ENCODE measurements around the gene MICAL3.

The MICAL3 gene

GRCh38 chr22:17922925-17923903 lies 101.1 kb downstream of the MICAL3 start:
- DNase-seq = peak in 1 of 10 donors; percentile 20
- intact Hi-C loops (cut with DNase I) = no loop called here

DNA sequence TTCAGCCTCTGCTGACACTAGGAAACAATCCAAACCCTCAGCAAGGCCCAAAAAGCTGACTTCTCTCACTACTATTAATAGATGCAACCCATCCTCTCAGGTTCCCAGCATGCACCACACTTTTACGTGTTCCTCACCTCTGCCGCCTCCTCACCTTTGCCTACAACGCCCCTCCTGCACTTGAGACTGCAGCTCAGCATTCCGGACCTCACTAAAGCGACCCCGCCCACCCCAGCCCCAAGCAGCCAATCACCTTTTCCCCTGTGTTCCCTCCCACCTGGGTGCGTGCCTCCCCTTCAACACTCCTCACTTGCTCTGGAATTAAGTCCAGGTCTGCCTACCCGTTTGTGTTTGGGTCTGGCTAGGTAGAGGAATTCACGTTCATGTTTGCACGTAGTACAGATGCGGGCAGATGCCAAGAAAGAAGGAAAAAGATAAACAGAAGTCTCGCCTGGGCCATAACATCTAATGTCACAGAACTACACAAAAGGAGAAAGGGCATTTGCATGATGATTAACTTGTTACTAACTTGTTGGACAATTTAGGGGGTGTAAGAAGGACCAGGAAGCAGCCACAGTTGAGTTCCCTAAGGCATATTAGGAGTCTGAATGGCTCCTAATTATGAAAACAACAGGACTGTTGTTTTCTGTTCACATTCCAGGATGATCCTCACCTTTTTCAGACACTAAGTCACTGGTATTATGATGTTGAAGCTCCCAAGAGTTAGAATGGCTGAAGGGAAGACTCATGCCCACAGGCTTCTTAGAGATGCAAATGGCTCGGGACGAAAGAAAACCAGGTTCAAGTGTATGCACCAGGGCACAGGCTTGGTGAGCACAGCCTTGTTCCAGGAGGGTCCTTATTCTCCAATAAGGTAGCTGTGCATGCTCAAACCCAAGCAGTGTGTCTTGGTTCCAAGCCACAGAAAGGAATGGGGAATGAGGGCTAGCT lies 102.2 kb downstream of the MICAL3 start:
- DNase-seq = no peak
- intact Hi-C loops (cut with DNase I) = no loop called here

DNA sequence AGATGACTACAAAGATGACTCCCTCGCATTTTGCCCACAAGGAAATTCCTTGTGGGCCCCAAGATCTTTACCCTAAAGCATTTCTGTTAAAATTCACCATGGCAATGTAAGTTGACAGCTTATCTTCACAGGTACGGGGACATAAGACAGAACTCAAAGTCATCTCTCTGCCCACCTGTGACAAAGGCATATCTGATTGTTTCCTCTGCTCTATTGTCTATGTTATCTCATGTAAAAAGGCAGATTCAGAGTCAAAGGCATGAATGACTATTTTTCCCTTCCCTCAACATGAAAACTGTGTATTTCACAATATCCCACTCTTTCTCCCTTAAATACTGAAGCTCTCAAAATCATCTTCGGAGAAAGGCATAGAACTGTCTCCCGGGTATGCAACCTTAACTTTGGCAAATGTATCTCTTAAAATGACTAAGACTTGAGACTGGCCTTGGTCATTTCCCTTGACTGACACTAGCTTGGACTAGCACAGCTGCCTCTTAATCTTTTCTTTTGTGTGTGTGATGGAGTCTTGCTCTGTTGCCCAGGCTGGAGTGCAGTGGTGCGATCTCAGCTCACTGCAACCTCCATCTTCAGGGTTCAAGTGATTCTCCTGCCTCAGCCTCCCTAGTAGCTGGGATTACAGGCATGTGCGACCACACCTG lies 103.2 kb downstream of the MICAL3 start:
- DNase-seq = no peak
- intact Hi-C loops (cut with DNase I) = no loop called here

DNA sequence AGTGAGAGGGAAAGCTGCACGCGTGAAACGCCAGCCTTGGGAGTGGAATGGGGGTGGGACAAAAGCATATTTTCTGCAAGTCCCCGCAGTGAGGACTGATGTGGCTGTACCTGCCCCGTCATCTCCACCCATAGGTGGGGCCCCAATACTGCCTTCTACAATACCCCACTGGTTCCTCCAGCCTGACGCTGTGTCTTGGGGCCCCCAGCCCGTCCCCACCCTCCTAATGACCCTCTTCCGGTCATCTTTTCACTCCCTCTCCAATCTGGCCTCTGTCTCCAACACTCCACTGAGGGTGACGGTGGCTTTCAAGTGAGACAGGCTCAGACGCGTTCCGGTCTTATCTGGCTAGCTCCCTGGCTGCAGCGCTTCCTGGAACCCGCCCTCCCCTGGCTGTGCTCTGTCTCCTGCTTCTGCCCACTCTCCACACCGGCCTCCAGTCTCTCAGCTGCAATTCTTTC lies 104.2 kb downstream of the MICAL3 start:
- intact Hi-C loops (cut with DNase I) = no loop called here
- peak in 3 of 10 donors; percentile 88 to 91 (median 89) for DNase-seq

DNA sequence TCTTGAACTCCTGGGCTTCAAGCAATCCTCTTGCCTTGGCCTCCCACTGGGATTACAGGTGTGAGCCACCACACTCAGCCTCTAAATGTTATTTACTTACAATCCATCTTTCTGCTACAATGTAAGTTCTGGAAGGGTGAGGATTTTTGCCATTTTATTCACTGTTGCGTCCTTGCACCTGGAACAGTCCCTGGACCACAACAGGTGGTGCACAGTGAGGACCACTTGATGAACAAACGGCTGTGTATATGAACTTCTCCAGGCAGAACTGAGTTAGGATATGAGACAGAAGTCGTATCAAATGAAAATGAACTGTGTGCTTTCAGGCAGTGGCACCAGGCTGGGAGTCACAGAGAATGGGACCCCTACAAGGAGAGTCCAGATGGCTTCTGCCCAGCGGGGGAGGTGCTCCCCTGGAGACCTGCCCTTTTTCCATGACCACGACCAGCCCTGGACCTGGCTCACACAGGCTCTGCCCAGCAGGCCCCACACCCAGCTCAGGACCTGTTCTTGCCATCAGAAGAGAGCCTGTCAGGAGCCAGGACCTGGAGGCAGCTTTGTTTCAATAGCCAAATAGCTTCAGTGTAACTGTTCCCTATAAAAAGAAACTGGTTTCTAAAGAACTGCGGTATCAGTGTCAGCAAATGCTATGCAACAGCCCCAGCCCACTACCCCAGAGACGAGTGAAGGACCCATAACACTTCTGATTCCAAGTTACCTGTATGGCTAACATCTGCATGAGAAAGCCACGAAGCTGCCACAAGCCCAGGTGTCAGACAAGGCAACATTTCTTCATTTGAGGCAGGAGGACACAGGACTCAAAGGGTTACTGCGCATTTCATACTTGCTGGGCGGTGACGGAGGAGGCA lies 104.9 kb downstream of the MICAL3 start:
- intact Hi-C loops (cut with DNase I) = no loop called here
- peak in 1 of 10 donors; percentile 74 for DNase-seq

DNA sequence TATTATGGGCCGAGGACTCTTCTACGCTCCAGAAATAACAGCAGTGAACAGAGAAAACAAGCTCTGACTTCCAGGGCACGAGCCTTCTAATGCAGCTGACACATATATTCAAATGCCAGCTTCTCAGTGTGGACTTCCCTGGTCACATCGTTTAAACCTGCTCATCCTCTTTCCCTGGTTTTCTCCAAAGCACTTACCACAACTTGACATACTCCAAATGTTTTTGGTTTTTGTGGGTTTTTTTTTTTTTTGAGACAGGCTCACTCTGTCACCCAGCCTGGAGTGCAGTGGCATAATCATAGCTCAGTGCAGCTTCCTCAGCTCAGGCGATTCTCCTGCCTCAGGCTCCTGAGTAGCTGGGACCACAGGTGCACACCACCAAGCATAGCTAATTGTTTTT lies 105.5 kb downstream of the MICAL3 start:
- intact Hi-C loops (cut with DNase I) = no loop called here
- DNase-seq = peak in 1 of 10 donors; percentile 27

DNA sequence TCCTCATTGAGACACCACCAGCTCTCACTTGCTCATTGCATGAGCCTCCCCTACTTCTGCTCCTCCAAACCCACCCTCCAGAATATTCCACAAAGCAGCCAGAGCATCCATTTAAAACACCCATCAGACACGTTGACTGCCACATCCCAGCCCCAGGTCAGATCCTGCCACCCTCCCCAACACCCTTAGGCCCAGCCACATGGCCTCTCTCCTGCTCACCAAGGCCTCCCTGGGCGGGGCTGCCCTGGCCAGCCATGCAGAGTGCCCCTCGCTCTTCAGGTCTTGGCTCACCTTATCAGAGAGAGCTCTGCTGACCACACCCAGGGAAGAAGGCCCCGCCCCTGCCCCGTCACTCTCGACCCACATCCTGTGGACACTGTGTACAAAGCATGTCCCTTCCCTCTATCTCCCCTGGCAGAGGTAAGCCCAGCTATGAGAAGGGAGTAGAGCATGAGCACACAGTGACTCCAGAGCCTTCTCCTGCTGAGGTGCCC lies 106.8 kb downstream of the MICAL3 start:
- intact Hi-C loops (cut with DNase I) = no loop called here
- DNase-seq = peak in 1 of 10 donors; percentile 77

DNA sequence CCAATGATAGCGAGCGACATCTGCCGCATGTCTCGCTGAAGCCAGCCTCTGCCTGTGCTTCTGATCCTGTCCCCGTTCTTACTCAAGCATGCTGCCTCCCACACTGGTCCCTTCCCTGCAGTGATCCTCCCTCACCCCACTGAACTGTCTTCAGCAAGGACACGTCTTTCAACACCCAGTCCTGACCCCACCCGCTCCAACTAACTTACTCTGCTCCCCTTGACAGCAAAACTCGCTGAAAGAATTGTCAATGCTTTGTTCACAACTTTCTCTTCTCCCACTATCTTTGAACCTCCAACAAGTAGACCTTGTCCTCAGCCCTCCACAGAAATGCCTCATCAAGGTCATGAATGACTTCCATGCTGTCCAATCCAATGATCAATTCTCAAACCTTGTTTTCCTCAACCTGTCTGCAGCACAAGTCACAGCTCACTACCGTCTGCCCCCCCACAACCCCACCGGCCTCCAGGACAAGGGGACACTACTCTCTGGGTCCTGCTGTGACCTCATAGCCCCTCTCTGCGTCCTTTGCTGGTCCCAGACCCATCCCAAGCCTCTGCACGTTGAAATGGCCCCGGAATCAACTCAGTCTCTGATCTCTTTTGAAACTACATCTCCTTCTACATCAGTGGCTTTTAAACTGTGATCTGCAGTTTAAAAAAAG lies 108.0 kb downstream of the MICAL3 start:
- intact Hi-C loops (cut with DNase I) = no loop called here
- DNase-seq = peak in 1 of 10 donors; percentile 50

DNA sequence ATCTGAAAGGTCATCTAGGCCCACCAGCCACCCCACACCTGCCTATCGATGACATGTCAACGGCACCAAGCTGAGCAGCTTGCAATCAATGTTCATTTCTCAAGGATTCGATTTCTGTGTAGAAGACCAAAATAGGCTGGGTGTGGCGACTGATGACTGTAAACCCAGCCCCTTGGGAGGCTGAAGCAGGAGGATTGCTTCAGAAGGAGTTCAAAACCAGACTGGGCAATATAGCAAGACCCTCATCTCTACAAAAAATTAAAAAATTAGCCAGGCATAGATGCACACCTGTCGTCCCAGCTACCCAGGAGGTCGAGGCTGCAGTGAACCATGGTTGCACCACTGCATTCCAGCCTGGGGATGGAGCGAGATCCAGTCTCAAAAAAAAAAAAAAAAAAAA lies 108.7 kb downstream of the MICAL3 start:
- DNase-seq = no peak
- intact Hi-C loops (cut with DNase I) = no loop called here

- DNase-seq = peak in 1 of 10 donors; percentile 77
- intact Hi-C loops (cut with DNase I) = no loop called here
Observed at GRCh38 chr22:17915188-17915587, 109.2 kb downstream of the MICAL3 start.

DNA sequence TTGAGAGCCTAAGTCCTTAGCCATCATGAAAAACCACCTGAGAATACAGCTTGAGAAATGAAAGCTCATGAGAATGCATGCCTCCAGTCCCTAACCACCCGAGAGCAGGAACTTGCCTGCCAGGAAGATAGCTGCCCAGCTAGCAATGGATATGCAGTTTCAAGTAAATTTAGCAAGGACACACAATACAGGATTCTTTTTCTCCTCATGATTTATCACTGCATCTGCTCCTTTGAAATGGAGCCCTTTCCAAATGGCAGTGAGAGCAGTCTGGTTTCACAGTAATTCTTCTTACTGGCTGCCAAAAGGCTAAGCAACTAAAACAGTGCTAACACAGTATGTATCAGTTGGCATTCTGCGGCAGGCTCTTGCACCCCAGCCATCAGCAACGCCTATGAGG lies 109.9 kb downstream of the MICAL3 start:
- no peak for DNase-seq
- intact Hi-C loops (cut with DNase I) = loop anchor here (5.0 kb wide), 1 partner anchor 83 kb away; no protein-coding TSS in a partner anchor

DNA sequence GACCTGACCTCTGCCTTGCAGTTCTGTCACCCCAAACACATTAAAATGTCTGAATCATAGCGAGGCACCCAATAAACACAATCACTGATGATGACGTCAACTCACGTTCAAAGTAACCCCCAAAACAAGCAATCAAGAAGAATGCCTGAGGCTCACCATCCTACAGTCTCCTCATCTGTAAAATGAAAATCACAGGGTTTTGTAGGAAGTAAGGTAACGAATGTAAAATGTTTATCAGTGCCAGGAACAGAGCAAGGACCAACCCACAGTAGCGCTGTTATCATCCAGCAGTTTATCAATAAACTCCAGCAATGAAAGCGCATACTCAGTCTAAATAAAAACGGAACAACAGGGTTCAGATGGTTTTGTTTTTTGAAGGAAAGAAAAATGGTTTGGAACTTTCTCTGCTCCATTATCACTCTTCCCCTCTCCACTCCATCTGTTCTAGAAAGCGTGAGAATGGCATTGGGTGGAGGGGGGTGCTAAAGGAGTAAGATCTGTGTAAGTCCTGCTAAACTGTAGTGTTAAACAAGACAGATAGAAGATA lies 110.5 kb downstream of the MICAL3 start:
- intact Hi-C loops (cut with DNase I) = loop anchor here (5.0 kb wide), 1 partner anchor 83 kb away; no protein-coding TSS in a partner anchor
- DNase-seq = no peak

DNA sequence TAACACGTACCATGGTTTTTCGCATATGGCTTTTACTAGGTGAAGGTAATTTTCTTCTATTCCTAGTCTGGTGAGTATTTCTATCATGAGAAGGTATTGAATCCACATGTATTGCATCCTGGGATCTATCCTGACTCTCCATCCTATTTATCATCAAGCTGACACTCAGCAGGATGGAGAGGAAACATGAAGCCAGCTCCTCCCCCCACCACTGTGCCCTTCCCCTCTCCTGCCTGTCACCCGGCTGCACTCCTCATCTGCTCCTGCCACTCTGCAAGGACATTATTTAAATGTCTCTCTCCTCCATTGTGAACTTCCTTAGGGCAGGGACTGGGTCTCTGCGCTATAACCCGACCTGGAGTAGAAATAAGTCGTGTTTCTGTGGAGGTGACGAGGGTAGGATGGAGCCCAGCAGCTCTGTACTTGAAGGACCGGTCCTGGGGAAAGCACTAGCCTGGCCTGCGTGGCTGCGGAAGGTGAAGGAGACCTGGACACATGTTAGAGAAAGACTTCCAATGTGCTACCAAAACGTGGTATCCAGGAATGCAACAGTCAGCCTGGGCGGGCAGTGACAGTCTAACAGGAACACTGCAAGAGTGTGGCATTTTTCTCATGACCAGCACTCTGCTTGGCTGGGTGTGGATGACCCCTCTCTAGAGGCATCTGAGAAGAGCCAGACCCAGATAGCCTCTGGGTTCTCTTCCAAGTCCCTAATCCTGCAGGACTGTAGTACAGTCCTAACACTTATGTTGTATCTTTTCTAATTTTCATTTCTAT lies 111.2 kb downstream of the MICAL3 start:
- DNase-seq = no peak
- intact Hi-C loops (cut with DNase I) = loop anchor here (5.0 kb wide), 1 partner anchor 84 kb away; no protein-coding TSS in a partner anchor

DNA sequence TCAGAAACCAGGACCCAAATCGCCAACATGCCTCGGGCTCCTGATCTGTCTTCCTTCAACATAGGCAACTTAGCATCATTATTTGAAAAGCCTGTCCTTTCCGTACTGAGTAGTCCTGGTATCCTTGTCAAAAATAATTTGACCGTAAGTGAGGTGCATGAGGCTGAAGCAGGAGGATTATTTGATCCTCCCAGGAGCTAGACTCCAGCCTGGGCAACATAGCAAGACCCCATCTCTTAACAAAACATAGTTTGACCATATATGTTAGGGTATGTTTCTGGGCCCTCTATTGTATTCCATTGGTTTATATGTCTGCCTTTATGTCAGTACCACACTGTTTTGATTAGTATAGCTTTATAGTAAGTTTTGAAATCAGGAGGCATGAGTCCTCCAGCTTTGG lies 112.5 kb downstream of the MICAL3 start:
- DNase-seq = no peak
- intact Hi-C loops (cut with DNase I) = loop anchor here (2.0 to 5.0 kb wide), 2 partner anchors 85 to 165 kb away; partner anchors contain the start of gene PEX26

- intact Hi-C loops (cut with DNase I) = loop anchor here (2.0 to 5.0 kb wide), 2 partner anchors 86 to 165 kb away; partner anchors contain the start of gene PEX26
- DNase-seq = no peak
Observed at GRCh38 chr22:17911312-17911705, 113.1 kb downstream of the MICAL3 start.

DNA sequence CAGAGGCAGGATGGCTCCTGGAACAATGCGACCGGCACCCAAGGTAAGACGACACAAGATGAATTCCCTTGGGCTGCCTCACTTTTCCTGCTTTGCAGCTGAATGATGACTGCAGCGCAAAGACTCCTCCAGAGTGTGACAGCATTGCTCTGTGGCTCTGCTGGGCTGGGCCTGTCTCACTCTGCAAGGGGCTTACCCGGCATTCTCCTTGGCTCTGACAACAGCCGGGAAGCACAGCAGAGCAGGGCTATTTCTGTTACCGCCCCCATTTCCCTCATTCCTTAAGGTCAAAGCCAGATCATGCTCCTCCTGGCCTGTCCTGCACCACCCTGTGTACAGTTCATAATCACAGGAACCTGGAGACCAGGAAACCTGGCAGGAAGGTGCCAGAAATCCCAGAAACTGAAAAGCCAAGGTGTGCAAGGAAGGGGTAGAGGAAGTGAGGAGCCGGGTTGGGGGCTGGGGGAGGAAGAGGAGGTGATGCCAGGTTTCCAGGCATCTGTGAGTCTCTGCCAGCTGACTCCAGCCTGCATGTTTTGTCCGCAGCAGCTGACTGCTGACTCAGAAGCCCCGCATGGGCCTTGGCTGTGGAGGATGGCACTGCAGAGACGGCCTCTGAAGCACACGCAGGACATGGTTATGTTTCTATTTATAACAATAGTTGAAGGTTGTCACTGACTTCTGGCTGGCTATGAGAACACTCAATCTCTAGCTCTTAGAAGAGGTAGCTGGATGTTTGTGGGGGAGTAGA lies 113.6 kb downstream of the MICAL3 start:
- intact Hi-C loops (cut with DNase I) = loop anchor here (2.0 to 5.0 kb wide), 2 partner anchors 87 to 166 kb away; partner anchors contain the start of gene PEX26
- DNase-seq = peak; percentile 70 to 96 (median 75)

- no peak for DNase-seq
- intact Hi-C loops (cut with DNase I) = no loop called here
Observed at GRCh38 chr22:17907748-17908051, 116.7 kb downstream of the MICAL3 start.
